ENCODE data around the gene ST8SIA6.

The ST8SIA6 gene

DNA sequence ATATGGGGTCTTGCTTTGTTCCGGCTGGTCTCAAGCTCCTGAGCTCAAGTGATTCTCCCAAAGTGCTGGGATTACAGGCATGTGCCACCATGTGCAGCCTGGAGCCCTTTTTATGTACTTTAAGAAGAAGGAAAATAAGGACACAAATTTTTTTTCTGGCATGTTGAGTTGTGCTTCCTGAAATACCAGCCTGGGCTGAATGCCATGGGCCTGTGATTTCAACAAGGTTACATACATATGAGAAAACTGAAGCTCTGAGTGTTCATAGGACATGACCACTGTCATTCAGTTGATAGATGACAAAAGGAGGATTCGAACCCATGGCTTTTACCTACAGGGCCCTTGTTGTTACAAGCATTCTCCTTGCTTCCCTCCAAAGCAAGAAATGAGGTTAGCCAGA lies 36.1 kb downstream of the ST8SIA6 start:
- peak; percentile 29 for DNase-seq (ENCODE audit: low read depth)
- TF ChIP-seq CTCF (conservative IDR thresholded peaks at IDR 0.05; ENCODE audit: low read length) = no peak
- H3K4me3 ChIP-seq (ENCODE audit: low read length) = no peak overlapping the region

DNA sequence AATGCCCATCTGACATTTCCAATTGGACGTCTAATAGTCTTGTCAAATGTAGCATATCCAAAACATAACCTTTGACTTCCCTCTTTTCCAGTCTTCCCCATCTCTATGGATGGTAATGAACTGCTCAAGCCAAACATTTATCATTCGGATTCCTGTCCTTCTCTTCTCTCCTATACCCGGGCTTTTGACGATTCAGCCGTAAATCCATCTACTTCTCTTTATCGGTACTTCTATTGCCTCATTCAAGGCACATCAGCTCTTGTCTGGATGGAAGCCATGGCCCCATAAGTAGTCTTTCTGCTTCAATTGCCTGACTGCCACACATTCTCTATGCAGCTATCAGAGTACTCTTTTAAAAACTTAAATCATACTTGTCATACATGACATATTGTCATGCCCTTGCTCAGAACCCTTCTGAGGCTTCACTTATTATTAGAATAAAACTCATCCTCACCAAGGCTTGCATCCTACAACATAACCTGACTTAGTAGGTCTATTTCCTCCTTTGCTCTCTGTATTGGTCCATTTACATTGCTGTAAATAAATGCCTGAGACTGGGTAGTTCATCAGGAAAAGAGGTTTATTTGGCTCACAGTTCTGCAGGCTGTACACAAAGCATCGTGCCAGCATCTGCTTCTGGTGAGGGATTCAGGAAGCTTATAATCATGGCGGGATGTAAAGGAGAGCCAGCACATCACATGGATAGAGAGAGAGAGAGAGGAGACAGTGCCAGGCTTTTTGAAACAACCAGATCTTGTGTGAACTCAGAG lies 37.8 kb downstream of the ST8SIA6 start:
- DNase-seq (ENCODE audit: low read depth) = no peak
- no peak for TF ChIP-seq CTCF (conservative IDR thresholded peaks at IDR 0.05; ENCODE audit: low read length)

DNA sequence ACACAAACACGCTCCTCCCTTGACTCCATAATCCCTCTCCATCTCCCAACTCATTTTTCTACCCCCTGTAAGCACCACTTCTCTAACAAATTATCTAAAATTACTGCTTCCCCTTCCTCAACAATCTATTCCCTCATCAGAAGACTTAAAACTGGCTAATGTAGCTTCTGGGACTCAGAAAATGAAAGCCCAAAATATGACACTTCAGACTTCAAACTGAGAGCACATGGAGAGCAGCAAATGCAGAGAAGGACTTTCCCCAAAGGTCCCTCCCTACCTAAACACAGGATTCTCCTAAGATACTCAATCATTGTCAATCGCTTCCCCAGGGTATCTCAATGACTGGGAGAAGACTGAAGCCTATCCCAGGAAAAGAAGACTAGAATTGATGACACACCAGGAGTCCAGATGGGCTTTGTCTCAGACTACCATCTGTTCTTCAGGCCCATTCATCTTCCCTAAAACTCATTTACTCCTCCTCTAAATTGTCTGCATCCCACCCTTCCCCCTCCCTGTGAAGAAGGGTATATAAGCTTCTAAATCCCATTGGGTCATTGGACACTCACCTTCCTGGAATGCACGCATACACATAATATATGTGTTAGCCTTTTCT lies 39.2 kb downstream of the ST8SIA6 start:
- H3K4me3 ChIP-seq (ENCODE audit: low read length) = no peak overlapping the region
- DNase-seq (ENCODE audit: low read depth) = no peak
- no peak for TF ChIP-seq CTCF (conservative IDR thresholded peaks at IDR 0.05; ENCODE audit: low read length)

More for the DNA sequence above, 37.8 kb downstream of the ST8SIA6 start:
- no peak overlapping the region for H3K4me3 ChIP-seq (ENCODE audit: low read length)

DNA sequence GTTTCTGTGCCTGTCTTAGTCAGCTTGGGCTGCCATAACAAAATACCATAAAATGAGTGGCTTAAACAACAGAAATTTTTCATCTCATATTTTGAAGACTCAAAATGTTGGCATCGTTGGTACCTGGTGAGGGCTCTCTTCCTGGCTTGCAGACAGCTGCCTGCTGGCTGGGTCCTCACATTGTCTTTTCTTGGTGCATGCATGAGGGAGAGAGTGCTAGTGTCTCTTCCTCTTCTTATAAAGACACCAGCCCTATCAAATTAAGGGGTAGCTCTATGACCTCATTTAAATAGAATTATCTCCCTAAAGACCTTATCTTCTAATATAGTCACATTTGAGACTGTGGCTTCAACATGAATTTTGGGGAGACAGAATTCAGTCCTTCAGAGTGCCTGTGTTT lies 39.9 kb downstream of the ST8SIA6 start:
- H3K4me3 ChIP-seq (ENCODE audit: low read length) = no peak overlapping the region
- TF ChIP-seq CTCF (conservative IDR thresholded peaks at IDR 0.05; ENCODE audit: low read length) = no peak
- DNase-seq (ENCODE audit: low read depth) = no peak

GRCh38 chr10:17413876-17414275 lies 40.5 kb downstream of the ST8SIA6 start:
- H3K4me3 ChIP-seq (ENCODE audit: low read length) = no peak overlapping the region
- no peak for TF ChIP-seq CTCF (conservative IDR thresholded peaks at IDR 0.05; ENCODE audit: low read length)
- no peak for DNase-seq (ENCODE audit: low read depth)

DNA sequence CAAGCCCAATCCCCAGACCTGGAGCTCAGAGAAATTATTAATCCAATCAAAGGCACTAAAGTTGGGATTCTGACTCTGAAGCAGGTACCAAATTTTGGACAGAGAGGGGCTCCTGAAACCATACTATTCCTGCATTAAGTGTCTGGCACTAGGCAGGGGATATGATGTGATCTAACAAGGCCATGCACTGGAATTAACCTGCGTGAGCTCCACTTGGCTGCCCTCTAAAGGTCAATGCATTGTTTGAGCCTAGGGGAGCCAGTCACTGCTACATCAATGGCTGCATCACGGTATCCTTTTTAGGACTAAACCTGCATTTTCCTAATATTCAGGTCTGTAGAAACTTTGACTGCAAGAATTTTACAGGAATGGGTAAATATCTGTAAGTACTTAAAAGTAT lies 42.1 kb downstream of the ST8SIA6 start:
- no peak for DNase-seq (ENCODE audit: low read depth)
- TF ChIP-seq CTCF (conservative IDR thresholded peaks at IDR 0.05; ENCODE audit: low read length) = no peak
- no peak overlapping the region for H3K4me3 ChIP-seq (ENCODE audit: low read length)

- DNase-seq (ENCODE audit: low read depth) = no peak
- no peak for TF ChIP-seq CTCF (conservative IDR thresholded peaks at IDR 0.05; ENCODE audit: low read length)
- H3K4me3 ChIP-seq (ENCODE audit: low read length) = no peak overlapping the region
Measured at GRCh38 chr10:17410907-17411306, 43.5 kb downstream of the ST8SIA6 start.
